Measurements from ENCODE around the gene RAB14. TPM values are rescaled to one million over a fixed set of nuclear protein-coding genes. Genes with fewer than 3 reads are reported as not detected.

RAB14 gene
- total RNA-seq, 2 experiments from 2014 or later, result 66.5 to 68.9 TPM

Other genes with a start within 250 kb of the RAB14 start
- gene C5, start 151.6 kb downstream of the RAB14 start, total RNA-seq, result 1 to 10 TPM; 1.2 to 1.3 TPM
- gene CNTRL, start 126.9 kb downstream of the RAB14 start, total RNA-seq, result 10 to 100 TPM; 57.0 to 59.0 TPM
- gene GSN, start 66.3 kb upstream of the RAB14 start, total RNA-seq, result 1 to 10 TPM; 1.6 to 1.8 TPM
- gene STOM, start 168.4 kb upstream of the RAB14 start, total RNA-seq, result 10 to 100 TPM; 76.3 to 80.6 TPM

All from activated CD8-positive, alpha-beta memory T cell treated with anti-CD3 and anti-CD28 coated beads for 36 hours (primary cell).